Measurements from ENCODE around the gene SH3RF2. TPM values are rescaled to one million over a fixed set of nuclear protein-coding genes. Genes with fewer than 3 reads are reported as not detected.

SH3RF2 gene
- total and polyA plus RNA-seq, 2 donors (not counting 3 experiments of a cell fraction or from before 2014, with no cell fraction given) = 0.54 to 0.84 TPM

DNA sequence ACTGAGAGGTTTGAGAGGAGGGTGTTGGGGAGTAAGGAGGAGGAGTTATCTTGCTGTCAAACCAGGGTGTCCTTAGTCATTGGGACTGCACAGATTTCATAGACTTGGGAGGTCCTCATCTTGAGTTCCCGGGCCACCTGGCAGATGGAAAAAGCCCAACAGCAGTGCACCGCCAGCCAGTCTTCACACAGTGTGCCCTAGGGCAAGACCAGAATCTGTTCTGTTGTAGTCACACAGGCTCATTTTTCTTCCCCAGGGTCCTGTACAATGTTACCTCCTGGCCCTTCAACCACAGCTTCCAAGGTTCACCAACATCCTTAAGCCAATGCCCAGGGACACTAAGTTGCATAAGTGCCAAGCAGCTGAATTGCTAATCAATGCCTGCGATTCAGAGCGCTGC is 148.0 kb downstream of the SH3RF2 start:
- Histone ChIP-seq H2AFZ (ENCODE audit: low read depth, low read length) (no peak overlapping the region), H3K27me3 (ENCODE audit: control insufficient read depth in 2 of 2, insufficient read depth in 2 of 2, low read length in 2 of 2) (peaks cover 0 to 4% of the 10 kb centered on the region in 2 experiments), H3K4me2 (ENCODE audit: insufficient read depth, low read length) (no peak overlapping the region), H4K20me1 (replicated peaks; ENCODE audit: control insufficient read depth, extremely low read depth, insufficient read depth, low read length) (no peaks in the 10 kb centered on the region), H3K79me2 (ENCODE audit: control insufficient read depth, insufficient read depth, low read length) (no peaks in the 10 kb centered on the region), H3K9me3 (replicated peaks; ENCODE audit: control insufficient read depth, insufficient read depth, low read length) (no peaks in the 10 kb centered on the region), H3K36me3 (ENCODE audit: control insufficient read depth in 2 of 2, extremely low read depth in 1 of 2, insufficient read depth in 2 of 2, low read length in 2 of 2) (no peaks in the 10 kb centered on the region), H3K27ac (ENCODE audit: insufficient read depth, low read depth, low read length) (no peak overlapping the region), H3K9ac (replicated peaks; ENCODE audit: extremely low read depth, insufficient read depth, low read length) (no peak overlapping the region), H3K4me3 (replicated peaks in 1 of 3; ENCODE audit: insufficient read depth in 1 of 3, low read depth in 1 of 3, low read length in 3 of 3) (no peak overlapping the region), H3K4me1 (ENCODE audit: control insufficient read depth, extremely low read depth, insufficient read depth, low read length) (no peaks in the 10 kb centered on the region), H3K9me1 (replicated peaks; ENCODE audit: control insufficient read depth, extremely low read depth, insufficient read depth, low read length) (no peaks in the 10 kb centered on the region)
- TF ChIP-seq GATA2 (IDR thresholded peaks at IDR 0.05; ENCODE audit: insufficient read depth, insufficient read length, low read depth, low read length) (no peak), JUN (IDR thresholded peaks at IDR 0.05; ENCODE audit: borderline replicate concordance, insufficient read depth, insufficient read length, low read depth) (no peak), EZH2 (IDR thresholded peaks at IDR 0.05; ENCODE audit: borderline replicate concordance, low read depth, low read length, severe bottlenecking) (no peak), POLR2A (IDR thresholded peaks at IDR 0.05; ENCODE audit: low read depth, low read length) (no peak), FOS (IDR thresholded peaks at IDR 0.05; ENCODE audit: borderline replicate concordance, insufficient read depth, low read length) (no peak), MYC (IDR thresholded peaks at IDR 0.05; ENCODE audit: low read depth, low read length) (no peak), POLR2AphosphoS5 (IDR thresholded peaks at IDR 0.05; ENCODE audit: insufficient read depth, low read depth, low read length) (no peak)
- TF ChIP-seq, protein P1, sequence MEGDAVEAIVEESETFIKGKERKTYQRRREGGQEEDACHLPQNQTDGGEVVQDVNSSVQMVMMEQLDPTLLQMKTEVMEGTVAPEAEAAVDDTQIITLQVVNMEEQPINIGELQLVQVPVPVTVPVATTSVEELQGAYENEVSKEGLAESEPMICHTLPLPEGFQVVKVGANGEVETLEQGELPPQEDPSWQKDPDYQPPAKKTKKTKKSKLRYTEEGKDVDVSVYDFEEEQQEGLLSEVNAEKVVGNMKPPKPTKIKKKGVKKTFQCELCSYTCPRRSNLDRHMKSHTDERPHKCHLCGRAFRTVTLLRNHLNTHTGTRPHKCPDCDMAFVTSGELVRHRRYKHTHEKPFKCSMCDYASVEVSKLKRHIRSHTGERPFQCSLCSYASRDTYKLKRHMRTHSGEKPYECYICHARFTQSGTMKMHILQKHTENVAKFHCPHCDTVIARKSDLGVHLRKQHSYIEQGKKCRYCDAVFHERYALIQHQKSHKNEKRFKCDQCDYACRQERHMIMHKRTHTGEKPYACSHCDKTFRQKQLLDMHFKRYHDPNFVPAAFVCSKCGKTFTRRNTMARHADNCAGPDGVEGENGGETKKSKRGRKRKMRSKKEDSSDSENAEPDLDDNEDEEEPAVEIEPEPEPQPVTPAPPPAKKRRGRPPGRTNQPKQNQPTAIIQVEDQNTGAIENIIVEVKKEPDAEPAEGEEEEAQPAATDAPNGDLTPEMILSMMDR (IDR thresholded peaks at IDR 0.05; ENCODE audit: extremely low read depth in 1 of 2, insufficient read depth in 1 of 2, low read depth in 1 of 2, low read length in 2 of 2) = no peak
- TF ChIP-seq, protein P2, sequence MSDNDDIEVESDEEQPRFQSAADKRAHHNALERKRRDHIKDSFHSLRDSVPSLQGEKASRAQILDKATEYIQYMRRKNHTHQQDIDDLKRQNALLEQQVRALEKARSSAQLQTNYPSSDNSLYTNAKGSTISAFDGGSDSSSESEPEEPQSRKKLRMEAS (IDR thresholded peaks at IDR 0.05; ENCODE audit: insufficient read depth, insufficient read length) = no peak
- ChIA-PET CTCF (no interaction called here), POLR2A (no interaction called here)
- DNase-seq (ENCODE audit: low read depth, low spot score) (no peak), FAIRE-seq (no peak)
- dilution Hi-C loops (cut with MboI; ENCODE audit: extremely low pct_ligation_motif_present, low sequenced_read_pairs) = no loop called here
- BruUV-seq (replicated peaks) = no TSS peak
- intact Hi-C loops (cut with micrococcal nuclease) = no loop called here
